HG03439 (cell line): ENCODE measurements around the gene DNAH8.
"Not testable (repeated sequence)": the region's sequence is repeated elsewhere in the genome, so short reads cannot be mapped to it uniquely, and the experiment has no call there.

ENCODE experiments used
- ATAC-seq: cut with Tn5 transposase; IDR thresholded peaks from one replicate; pipeline ENCODE4 v1.9.1; 2021; ENCODE audit warnings: mild to moderate bottlenecking, moderate library complexity; ENCODE audit not compliant: unreplicated experiment

The DNAH8 gene

GRCh38 chr6:38715016-38715689 is at the start of gene DNAH8:
Gene DNAH8 (plus strand): TSS chr6:38715311. CDS start chr6:38722810, 7,499 bp downstream.
- ATAC-seq = no peak

GRCh38 chr6:38671885-38672467 is 43.1 kb upstream of the DNAH8 start:
- ATAC-seq = no peak

GRCh38 chr6:38673397-38674165 is 41.5 kb upstream of the DNAH8 start:
- no peak for ATAC-seq

GRCh38 chr6:38676236-38676973 is 38.7 kb upstream of the DNAH8 start:
- ATAC-seq = no peak

GRCh38 chr6:38676974-38677544 is 38.1 kb upstream of the DNAH8 start:
- no peak for ATAC-seq

GRCh38 chr6:38678178-38678760 is 36.8 kb upstream of the DNAH8 start:
- no peak for ATAC-seq

GRCh38 chr6:38679668-38680067 is 35.4 kb upstream of the DNAH8 start:
- no peak for ATAC-seq

GRCh38 chr6:38681850-38682249 is 33.3 kb upstream of the DNAH8 start:
- ATAC-seq = no peak

- no peak for ATAC-seq
Observed at GRCh38 chr6:38684237-38684636, 30.9 kb upstream of the DNAH8 start.

- no peak for ATAC-seq
Observed at GRCh38 chr6:38684904-38685303, 30.2 kb upstream of the DNAH8 start.

- no peak for ATAC-seq
Observed at GRCh38 chr6:38686270-38687042, 28.7 kb upstream of the DNAH8 start.

- no peak for ATAC-seq
Observed at GRCh38 chr6:38687043-38687353, 28.1 kb upstream of the DNAH8 start.

GRCh38 chr6:38687549-38687948 is 27.6 kb upstream of the DNAH8 start:
- no peak for ATAC-seq

GRCh38 chr6:38688579-38689087 is 26.5 kb upstream of the DNAH8 start:
- no peak for ATAC-seq

GRCh38 chr6:38695227-38695900 is 19.7 kb upstream of the DNAH8 start:
- ATAC-seq = no peak

- ATAC-seq = no peak
Observed at GRCh38 chr6:38695933-38696332, 19.2 kb upstream of the DNAH8 start.

GRCh38 chr6:38696345-38696744 is 18.8 kb upstream of the DNAH8 start:
- ATAC-seq = no peak

GRCh38 chr6:38697846-38698245 is 17.3 kb upstream of the DNAH8 start:
- ATAC-seq = no peak

GRCh38 chr6:38699702-38700101 is 15.4 kb upstream of the DNAH8 start:
- not testable (repeated sequence) for ATAC-seq
